ENCODE results near the gene IGLON5.

Gene IGLON5

GRCh38 chr19:51311351-51312257, at the start of gene IGLON5:
IGLON5 (plus strand) TSS chr19:51311644; CDS start chr19:51311848, 204 bp downstream.
- DNase-seq, result no peak

- no peak for DNase-seq
Measured at GRCh38 chr19:51263808-51264207, 47.6 kb upstream of the IGLON5 start.

- DNase-seq, result no peak
Measured at GRCh38 chr19:51271067-51271466, 40.4 kb upstream of the IGLON5 start.

GRCh38 chr19:51272183-51272810, 39.1 kb upstream of the IGLON5 start:
- no peak for DNase-seq

GRCh38 chr19:51274049-51274770, 37.2 kb upstream of the IGLON5 start:
- DNase-seq, result no peak

- no peak for DNase-seq
Measured at GRCh38 chr19:51277112-51277511, 34.3 kb upstream of the IGLON5 start.

- no peak for DNase-seq
Measured at GRCh38 chr19:51282335-51282734, 29.1 kb upstream of the IGLON5 start.

- no peak for DNase-seq
Measured at GRCh38 chr19:51285682-51286081, 25.8 kb upstream of the IGLON5 start.

GRCh38 chr19:51289635-51290034, 21.8 kb upstream of the IGLON5 start:
- DNase-seq, result no peak

GRCh38 chr19:51292971-51293370, 18.5 kb upstream of the IGLON5 start:
- no peak for DNase-seq

- no peak for DNase-seq
Measured at GRCh38 chr19:51293571-51294210, 17.8 kb upstream of the IGLON5 start.

GRCh38 chr19:51294211-51294976, 17.1 kb upstream of the IGLON5 start:
- DNase-seq, result no peak

- DNase-seq, result no peak
Measured at GRCh38 chr19:51294977-51295375, 16.5 kb upstream of the IGLON5 start.

GRCh38 chr19:51295382-51296126, 15.9 kb upstream of the IGLON5 start:
- no peak for DNase-seq

GRCh38 chr19:51296336-51297093, 14.9 kb upstream of the IGLON5 start:
- no peak for DNase-seq

- DNase-seq, result no peak
Measured at GRCh38 chr19:51297406-51297805, 14.0 kb upstream of the IGLON5 start.

- no peak for DNase-seq
Measured at GRCh38 chr19:51301266-51301665, 10.2 kb upstream of the IGLON5 start.

GRCh38 chr19:51305479-51305878, 6.0 kb upstream of the IGLON5 start:
- no peak for DNase-seq

GRCh38 chr19:51316688-51317087, 5.2 kb downstream of the IGLON5 start:
- no peak for DNase-seq

- no peak for DNase-seq
Measured at GRCh38 chr19:51317376-51317775, 5.9 kb downstream of the IGLON5 start.

- no peak for DNase-seq
Measured at GRCh38 chr19:51317968-51318367, 6.5 kb downstream of the IGLON5 start.

Data from activated CD4-positive, CD25-positive, alpha-beta regulatory T cell (primary cell).